ENCODE measurements around the gene RBM20. TPM values are rescaled to one million over a fixed set of nuclear protein-coding genes. Genes with fewer than 3 reads are reported as not detected.

RBM20 gene
- total and polyA plus RNA-seq, 2 of the 13 experiments (the other 11 are each of a cell fraction or from before 2014, with no cell fraction given), result 0.02 to 0.22 TPM

DNA sequence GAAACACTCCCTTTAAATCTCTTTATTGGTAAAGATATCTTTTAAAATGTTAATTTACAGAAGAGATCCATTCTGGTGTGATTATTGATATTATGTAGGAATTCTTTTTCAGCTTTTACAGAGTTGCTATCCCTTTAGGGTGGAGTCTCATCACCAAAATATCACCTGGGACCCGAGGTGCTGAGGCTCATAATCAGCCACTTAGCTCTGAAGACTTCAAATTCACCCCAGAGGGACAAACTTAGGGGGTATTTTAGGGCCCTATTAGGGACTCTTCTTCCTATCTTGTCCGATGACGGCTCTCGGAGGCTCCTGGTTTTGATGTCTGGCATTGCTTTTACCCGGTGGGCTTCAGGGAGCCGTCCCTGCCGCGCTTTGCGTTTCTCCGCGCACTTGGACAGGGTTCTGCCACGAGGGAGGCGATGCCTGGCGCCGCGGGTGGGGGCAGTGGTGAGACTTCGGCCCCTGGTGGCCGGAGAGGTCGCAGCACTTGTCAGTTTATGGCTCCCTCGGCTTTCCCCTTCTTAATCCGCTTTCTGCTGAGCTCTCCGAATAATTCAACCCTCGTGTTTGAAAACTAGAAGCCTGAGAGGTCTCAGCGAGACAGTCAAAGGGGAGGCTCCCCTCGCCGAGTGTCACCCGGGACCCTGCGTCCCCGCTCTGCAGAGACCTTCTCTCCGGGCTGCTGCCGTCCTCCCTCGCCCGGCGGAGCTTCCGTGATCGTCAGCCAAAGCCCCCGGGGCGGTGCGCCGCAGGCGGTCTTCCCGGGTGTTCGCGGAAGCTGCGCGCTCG lies 27.8 kb downstream of the RBM20 start (continued):
- TF ChIP-seq, protein P1, sequence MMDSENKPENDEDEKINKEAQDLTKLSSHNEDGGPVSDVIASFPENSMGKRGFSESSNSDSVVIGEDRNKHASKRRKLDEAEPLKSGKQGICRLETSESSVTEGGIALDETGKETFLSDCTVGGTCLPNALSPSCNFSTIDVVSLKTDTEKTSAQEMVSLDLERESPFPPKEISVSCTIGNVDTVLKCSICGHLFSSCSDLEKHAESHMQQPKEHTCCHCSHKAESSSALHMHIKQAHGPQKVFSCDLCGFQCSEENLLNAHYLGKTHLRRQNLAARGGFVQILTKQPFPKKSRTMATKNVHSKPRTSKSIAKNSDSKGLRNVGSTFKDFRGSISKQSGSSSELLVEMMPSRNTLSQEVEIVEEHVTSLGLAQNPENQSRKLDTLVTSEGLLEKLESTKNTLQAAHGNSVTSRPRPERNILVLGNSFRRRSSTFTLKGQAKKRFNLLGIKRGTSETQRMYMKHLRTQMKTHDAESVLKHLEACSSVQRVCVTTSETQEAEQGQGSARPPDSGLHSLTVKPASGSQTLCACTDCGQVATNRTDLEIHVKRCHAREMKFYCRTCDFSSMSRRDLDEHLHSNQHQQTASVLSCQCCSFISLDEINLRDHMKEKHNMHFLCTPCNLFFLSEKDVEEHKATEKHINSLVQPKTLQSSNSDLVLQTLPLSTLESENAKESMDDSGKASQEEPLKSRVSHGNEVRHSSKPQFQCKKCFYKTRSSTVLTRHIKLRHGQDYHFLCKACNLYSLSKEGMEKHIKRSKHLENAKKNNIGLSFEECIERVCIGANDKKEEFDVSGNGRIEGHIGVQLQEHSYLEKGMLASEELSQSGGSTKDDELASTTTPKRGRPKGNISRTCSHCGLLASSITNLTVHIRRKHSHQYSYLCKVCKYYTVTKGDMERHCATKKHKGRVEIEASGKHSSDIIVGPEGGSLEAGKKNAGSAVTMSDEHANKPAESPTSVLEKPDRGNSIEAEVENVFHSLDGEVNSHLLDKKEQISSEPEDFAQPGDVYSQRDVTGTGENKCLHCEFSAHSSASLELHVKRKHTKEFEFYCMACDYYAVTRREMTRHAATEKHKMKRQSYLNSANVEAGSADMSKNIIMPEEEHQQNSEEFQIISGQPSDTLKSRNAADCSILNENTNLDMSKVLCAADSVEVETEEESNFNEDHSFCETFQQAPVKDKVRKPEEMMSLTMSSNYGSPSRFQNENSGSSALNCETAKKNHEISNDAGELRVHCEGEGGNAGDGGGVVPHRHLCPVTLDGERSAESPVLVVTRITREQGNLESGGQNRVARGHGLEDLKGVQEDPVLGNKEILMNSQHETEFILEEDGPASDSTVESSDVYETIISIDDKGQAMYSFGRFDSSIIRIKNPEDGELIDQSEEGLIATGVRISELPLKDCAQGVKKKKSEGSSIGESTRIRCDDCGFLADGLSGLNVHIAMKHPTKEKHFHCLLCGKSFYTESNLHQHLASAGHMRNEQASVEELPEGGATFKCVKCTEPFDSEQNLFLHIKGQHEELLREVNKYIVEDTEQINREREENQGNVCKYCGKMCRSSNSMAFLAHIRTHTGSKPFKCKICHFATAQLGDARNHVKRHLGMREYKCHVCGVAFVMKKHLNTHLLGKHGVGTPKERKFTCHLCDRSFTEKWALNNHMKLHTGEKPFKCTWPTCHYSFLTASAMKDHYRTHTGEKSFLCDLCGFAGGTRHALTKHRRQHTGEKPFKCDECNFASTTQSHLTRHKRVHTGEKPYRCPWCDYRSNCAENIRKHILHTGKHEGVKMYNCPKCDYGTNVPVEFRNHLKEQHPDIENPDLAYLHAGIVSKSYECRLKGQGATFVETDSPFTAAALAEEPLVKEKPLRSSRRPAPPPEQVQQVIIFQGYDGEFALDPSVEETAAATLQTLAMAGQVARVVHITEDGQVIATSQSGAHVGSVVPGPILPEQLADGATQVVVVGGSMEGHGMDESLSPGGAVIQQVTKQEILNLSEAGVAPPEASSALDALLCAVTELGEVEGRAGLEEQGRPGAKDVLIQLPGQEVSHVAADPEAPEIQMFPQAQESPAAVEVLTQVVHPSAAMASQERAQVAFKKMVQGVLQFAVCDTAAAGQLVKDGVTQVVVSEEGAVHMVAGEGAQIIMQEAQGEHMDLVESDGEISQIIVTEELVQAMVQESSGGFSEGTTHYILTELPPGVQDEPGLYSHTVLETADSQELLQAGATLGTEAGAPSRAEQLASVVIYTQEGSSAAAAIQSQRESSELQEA (CRISPR knock-in tag; IDR thresholded peaks at IDR 0.05; ENCODE audit: not compliant biosample characterization), result no peak
- TF ChIP-seq SMAD9 (CRISPR knock-in tag; IDR thresholded peaks at IDR 0.05) (no peak), TARDBP (CRISPR knock-in tag; IDR thresholded peaks at IDR 0.05) (no peak), NFIC (IDR thresholded peaks at IDR 0.05; ENCODE audit: low read length) (no peak)
